Epithelial cell of esophagus (primary cell): ENCODE data around the gene DRD4.
A peak's percentile ranks its signal among the peaks of the same experiment; 100 is the strongest.

Source experiments
- DNase-seq: peaks from one replicate; pipeline ENCODE4 v3.0.0; 2010; ENCODE audit warnings: low read depth
- H3K4me3 ChIP-seq: 2 replicates; pipeline ENCODE4 v1.5.1; 2011; ENCODE audit warnings: mild to moderate bottlenecking, low read length, control low read depth
- TF ChIP-seq, protein P1 (sequence below): IDR thresholded peaks from 2 replicates; pipeline ENCODE4 v1.5.1; 2011; ENCODE audit warnings: low read depth, mild to moderate bottlenecking, low read length, control low read depth, inconsistent platforms; ENCODE audit not compliant: insufficient read depth; ENCODE audit errors: missing control alignments

Gene DRD4

DNA sequence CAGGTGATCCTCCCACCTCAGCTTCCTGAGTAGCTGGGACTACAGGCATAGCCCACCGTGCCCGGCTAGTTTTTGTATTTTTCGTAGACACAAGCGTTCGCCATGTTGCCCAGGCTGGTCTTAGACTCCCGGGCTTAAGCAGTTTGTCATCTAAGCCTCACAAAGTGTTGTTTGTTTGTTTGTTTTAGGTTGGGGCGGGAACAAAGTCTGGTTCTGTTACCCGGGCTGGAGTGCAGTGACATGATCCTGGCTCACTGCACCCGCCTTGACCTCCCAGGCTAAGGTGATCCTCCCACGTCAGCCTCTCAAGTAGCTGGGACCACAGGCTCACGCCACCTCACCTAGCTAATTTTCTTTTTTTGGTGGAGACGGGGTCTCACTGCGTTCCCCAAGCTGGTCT is 33.9 kb upstream of the DRD4 start:
- no peak overlapping the region for H3K4me3 ChIP-seq
- DNase-seq = no peak
- TF ChIP-seq, protein P1, sequence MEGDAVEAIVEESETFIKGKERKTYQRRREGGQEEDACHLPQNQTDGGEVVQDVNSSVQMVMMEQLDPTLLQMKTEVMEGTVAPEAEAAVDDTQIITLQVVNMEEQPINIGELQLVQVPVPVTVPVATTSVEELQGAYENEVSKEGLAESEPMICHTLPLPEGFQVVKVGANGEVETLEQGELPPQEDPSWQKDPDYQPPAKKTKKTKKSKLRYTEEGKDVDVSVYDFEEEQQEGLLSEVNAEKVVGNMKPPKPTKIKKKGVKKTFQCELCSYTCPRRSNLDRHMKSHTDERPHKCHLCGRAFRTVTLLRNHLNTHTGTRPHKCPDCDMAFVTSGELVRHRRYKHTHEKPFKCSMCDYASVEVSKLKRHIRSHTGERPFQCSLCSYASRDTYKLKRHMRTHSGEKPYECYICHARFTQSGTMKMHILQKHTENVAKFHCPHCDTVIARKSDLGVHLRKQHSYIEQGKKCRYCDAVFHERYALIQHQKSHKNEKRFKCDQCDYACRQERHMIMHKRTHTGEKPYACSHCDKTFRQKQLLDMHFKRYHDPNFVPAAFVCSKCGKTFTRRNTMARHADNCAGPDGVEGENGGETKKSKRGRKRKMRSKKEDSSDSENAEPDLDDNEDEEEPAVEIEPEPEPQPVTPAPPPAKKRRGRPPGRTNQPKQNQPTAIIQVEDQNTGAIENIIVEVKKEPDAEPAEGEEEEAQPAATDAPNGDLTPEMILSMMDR = no peak

DNA sequence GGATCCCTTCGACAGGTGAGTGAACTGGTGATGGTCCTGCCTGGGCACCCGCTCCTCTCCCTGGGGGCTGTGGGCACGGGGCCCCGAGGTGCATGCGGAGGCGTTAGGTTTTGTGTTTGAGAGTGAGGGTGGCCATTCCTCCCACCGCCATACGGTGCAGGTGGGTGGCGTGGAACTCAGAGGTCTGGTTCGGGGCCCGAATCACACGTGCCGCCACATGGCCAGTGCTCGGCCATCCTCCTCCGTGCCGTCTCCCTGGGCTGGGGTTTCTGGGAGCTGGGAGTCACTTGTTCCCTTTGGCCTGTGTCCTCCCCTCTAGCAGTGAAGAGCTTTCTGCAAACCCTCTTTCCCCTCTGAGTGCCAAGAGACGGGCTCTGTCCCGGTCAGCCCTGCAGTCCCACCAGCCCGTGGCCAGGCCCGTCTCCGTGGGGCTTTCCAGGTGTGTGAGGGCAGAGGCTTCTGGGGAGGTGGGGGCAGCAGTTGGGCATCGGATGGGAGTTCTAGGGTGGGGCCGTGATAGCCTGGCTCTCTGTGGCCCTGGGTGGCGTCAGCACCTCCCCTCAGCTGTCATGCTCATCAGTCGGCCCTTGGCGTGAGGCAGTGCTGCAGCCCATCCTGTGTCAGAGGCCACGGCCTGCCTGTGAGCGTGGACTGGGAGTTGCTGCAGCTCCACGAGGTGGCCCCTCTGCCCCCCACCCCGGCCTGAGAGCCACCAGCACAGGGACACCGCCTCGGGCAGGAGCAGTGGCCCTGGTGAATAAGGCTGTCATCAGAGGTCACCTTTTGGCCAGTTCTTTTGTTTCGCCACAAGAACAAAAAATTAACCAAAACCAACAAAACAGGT is 31.6 kb upstream of the DRD4 start:
- DNase-seq = no peak
- no peak overlapping the region for H3K4me3 ChIP-seq
- TF ChIP-seq, protein P1 = no peak

DNA sequence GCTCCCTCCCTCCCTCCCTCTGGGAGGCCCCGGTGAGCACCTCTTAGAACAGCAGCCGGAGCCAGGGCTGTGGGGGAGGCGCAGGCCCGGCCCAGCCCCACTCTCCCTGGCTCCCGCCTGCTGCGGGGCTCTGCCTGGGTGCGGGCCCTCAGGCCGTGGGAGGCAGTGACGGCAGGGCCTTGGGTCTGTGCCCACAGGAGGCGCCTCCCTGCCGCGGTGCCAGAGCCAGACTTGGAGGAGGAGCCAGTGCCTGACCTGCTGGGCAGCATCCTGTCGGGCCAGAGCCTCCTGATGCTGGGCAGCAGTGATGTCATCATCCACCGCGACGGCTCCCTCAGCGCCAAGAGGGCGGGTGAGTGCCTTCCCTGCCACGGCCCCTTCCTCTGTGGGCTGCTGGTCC is 30.8 kb upstream of the DRD4 start:
- TF ChIP-seq, protein P1 = no peak
- H3K4me3 ChIP-seq = no peak overlapping the region
- DNase-seq = peak; percentile 66

GRCh38 chr11:607020-607780 is 29.9 kb upstream of the DRD4 start:
- TF ChIP-seq, protein P1 = no peak
- no peak for DNase-seq
- no peak overlapping the region for H3K4me3 ChIP-seq

DNA sequence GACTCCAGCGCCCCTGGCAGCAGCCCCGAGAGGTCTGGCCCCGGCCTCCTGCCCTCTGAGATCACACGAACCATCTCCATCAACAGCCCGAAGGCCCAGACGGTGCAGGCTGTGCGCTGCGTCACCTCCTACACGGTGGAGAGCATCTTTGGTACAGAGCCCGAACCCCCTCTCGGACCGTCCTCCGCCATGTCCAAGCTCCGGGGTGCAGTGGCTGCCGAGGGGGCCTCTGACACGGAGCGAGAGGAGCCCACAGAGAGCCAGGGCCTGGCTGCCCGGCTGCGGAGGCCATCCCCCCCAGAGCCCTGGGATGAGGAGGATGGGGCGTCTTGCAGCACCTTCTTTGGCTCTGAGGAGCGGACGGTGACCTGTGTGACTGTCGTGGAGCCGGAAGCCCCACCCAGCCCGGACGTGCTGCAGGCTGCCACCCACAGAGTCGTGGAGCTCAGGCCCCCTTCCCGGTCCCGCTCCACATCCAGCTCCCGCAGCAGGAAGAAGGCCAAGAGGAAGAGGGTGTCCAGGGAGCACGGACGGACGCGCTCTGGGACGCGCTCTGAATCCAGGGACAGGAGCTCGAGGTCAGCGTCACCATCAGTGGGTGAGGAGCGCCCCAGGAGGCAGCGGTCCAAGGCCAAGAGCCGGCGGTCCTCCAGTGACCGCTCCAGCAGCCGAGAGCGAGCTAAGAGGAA is 29.0 kb upstream of the DRD4 start:
- DNase-seq = no peak
- no peak overlapping the region for H3K4me3 ChIP-seq
- TF ChIP-seq, protein P1 = no peak

DNA sequence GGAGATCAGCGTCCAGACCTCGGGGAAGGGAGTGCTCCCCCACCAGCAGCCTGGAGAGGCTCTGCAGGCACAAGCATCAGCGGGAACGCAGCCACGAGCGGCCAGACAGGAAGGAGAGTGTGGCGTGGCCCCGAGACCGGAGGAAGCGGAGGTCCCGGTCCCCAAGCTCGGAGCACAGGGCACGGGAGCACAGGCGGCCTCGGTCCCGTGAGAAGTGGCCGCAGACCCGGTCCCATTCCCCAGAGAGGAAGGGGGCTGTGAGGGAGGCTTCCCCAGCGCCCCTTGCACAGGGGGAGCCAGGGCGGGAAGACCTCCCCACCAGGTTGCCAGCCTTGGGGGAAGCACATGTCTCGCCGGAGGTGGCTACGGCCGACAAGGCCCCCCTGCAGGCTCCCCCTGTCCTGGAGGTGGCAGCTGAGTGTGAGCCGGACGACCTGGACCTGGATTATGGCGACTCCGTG is 28.2 kb upstream of the DRD4 start:
- H3K4me3 ChIP-seq = no peak overlapping the region
- TF ChIP-seq, protein P1 = no peak
- DNase-seq = no peak
